Naive thymus-derived CD4-positive, alpha-beta T cell (primary cell): ENCODE measurements around the gene RETREG2. TPM values are rescaled to one million over a fixed set of nuclear protein-coding genes. Genes with fewer than 3 reads are reported as not detected.
A peak's percentile ranks its signal among the peaks of the same experiment; 100 is the strongest.

Experiments
- ATAC-seq: fragments of 150-1000 bp; cut with Tn5 transposase; 2 replicates; pipeline ENCODE4 v1.10.0; 2021; ENCODE audit warnings: mild to moderate bottlenecking, moderate library complexity
- CTCF ChIA-PET: fragments of 350-600 bp; sonication (Branson Sonifier 250); formaldehyde crosslinking; loops from one replicate; lab custom pipeline; 2021; ENCODE audit warnings: antibody characterized with exemption; lab: Charles Lee
- POLR2A ChIA-PET: fragments of 350-600 bp; sonication (Branson Sonifier 250); formaldehyde crosslinking; loops from one replicate; lab custom pipeline; 2021; ENCODE audit warnings: antibody characterized with exemption, inconsistent platforms; lab: Charles Lee
- DNase-seq, 9 donors: peaks; one replicate each; pipeline versions ENCODE4 v3.0.0 to v3.0.0-alpha.2; 2020 to 2022; ENCODE audit warnings: mixed read lengths in 1 of 9
- H3K27ac ChIP-seq: one replicate; pipeline ENCODE4 v1.7.0; 2013; ENCODE audit warnings: mild to moderate bottlenecking, low read depth, low read length, moderate library complexity
- H3K27me3 ChIP-seq, 2 donors: one replicate each; pipeline ENCODE4 v1.7.0; 2013; ENCODE audit warnings: low read length in 2 of 2, mild to moderate bottlenecking in 2 of 2, moderate library complexity in 2 of 2; ENCODE audit not compliant: control insufficient read depth in 2 of 2, insufficient read depth in 2 of 2
- H3K36me3 ChIP-seq, 3 experiments: 1 replicate in 2 of 3; 2 replicates in 1 of 3; pipeline ENCODE4 v1.7.0; 2013; ENCODE audit warnings: low read length in 3 of 3, mild to moderate bottlenecking in 3 of 3, moderate library complexity in 1 of 3; ENCODE audit not compliant: insufficient read depth in 3 of 3, control insufficient read depth in 2 of 3
- H3K4me1 ChIP-seq, 2 donors: one replicate each; pipeline ENCODE4 v1.7.0; 2013; ENCODE audit warnings: low read length in 2 of 2, mild to moderate bottlenecking in 2 of 2, moderate library complexity in 1 of 2; ENCODE audit not compliant: control insufficient read depth in 2 of 2, insufficient read depth in 2 of 2
- H3K4me3 ChIP-seq: 2 replicates; pipeline ENCODE4 v1.7.0; 2013; ENCODE audit warnings: mild to moderate bottlenecking, low read length
- H3K9me3 ChIP-seq, 3 experiments: 1 replicate in 2 of 3; 2 replicates in 1 of 3; pipeline ENCODE4 v1.7.0; 2013; ENCODE audit warnings: low read length in 3 of 3; ENCODE audit not compliant: control insufficient read depth in 2 of 3
- H3K27ac Mint-ChIP-seq, 9 donors: one replicate each; pipeline ENCODE4 v1.8.0; 2020 to 2022; ENCODE audit warnings: mixed read lengths in 9 of 9, mild to moderate bottlenecking in 8 of 9, moderate library complexity in 5 of 9, inconsistent platforms in 2 of 9
- H3K27me3 Mint-ChIP-seq, 5 donors: one replicate each; pipeline ENCODE4 v1.8.0; 2021 to 2022; ENCODE audit warnings: mixed read lengths in 5 of 5, mild to moderate bottlenecking in 1 of 5
- H3K36me3 Mint-ChIP-seq, 5 donors: one replicate each; pipeline ENCODE4 v1.8.0; 2020 to 2022; ENCODE audit warnings: mixed read lengths in 5 of 5, mild to moderate bottlenecking in 3 of 5, inconsistent platforms in 1 of 5
- H3K4me1 Mint-ChIP-seq, 7 donors: one replicate each; pipeline ENCODE4 v1.8.0; 2020 to 2022; ENCODE audit warnings: mixed read lengths in 7 of 7, mild to moderate bottlenecking in 3 of 7, inconsistent platforms in 1 of 7
- H3K4me3 Mint-ChIP-seq, 10 donors: one replicate each; pipeline ENCODE4 v1.8.0; 2020 to 2022; ENCODE audit warnings: mild to moderate bottlenecking in 10 of 10, mixed read lengths in 10 of 10, moderate library complexity in 6 of 10, inconsistent platforms in 2 of 10
- H3K9me3 Mint-ChIP-seq, 11 donors: one replicate each; pipeline ENCODE4 v1.8.0; 2020 to 2022; ENCODE audit warnings: mixed read lengths in 11 of 11, mild to moderate bottlenecking in 4 of 11, inconsistent platforms in 1 of 11, moderate library complexity in 1 of 11
- intact Hi-C, 2 donors: fragments of 100-400 bp; cut with micrococcal nuclease; formaldehyde crosslinking; loops; one replicate each; pipeline ENCODE4 v1.15.1; 2023
- polyA plus RNA-seq, 2 donors: library from polyadenylated mRNA; unstranded; fragments of 300-500 nt; fragmentation: Illumina TruSeq; gene quantifications; one replicate each; pipeline ENCODE4 v1.2.3, GENCODE V29; 2021
- total RNA-seq, 6 experiments: library from RNA in 5 of 6; stranded (reverse) in 5 of 6; gene quantifications; 1 replicate in 5 of 6; 2 replicates in 1 of 6; pipeline ENCODE4 v1.2.3 and lab custom pipeline; 2021 to 2026

RETREG2 gene
- total and polyA plus RNA-seq, 7 experiments from 2014 or later = 58.5 to 124 (median 83.9) TPM

DNA sequence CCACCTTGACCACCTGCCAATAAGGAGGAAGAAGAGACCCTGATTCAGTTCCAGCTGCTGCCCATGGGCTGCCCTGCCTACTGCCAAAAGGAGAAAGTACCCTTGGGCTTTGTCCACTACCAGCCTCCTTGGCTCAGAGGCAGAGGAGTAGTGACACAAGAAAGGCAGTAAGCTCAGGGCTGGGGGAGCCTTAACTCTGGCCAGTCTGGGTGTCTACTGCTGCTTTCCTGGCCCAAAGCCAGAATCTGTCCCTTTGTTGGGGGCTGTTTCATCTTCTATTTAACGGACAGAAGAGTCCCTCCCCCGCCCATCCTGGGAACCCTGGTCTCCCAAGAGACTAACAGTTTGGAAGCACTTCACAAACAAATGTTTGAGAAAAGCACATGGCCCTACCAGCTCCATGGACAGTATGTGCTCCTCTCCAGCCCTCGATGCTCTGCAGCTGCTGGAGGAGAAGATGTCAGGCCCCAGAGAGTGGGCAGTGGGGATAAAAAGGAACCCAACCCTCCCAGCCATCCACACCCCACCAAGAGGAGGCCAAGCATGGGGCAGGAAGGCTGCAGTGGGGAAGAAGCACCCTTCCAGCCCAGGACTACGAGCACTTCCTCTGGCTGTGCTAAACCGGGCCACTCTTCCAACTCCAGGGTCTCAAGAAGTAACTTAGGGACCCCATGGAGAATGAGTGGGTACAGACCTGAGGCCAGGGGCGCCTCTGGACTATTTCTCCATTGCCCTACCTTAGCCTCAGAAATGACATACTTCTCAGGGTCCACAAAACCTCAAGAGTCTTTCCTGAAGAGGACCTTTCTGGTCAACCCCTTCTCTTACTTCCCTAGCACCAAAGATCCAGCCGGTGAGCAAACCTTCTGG is 50.2 kb downstream of the RETREG2 start:
- Mint-ChIP-seq H3K27ac (peak overlapping the region in 8 of 9 donors; percentile 21 to 99 (median 85)), H3K27me3 (no peaks in the 10 kb centered on the region), H3K36me3 (peaks cover 9 to 42% (median 37%) of the 10 kb centered on the region in 5 donors), H3K4me1 (peaks cover 23 to 71% (median 57%) of the 10 kb centered on the region in 7 donors), H3K9me3 (peaks cover 0 to 4% (median 0%) of the 10 kb centered on the region in 11 donors), H3K4me3 (peak overlapping the region; percentile 79 to 100 (median 98))
- intact Hi-C loops = loop anchor here in 1 of 2 donors (5.0 kb wide), 1 partner anchor 159 kb away; the partner anchor contains the start of gene DNPEP
- peak overlapping the region; percentile 90 for H3K27ac ChIP-seq
- CTCF ChIA-PET = interaction anchor here (0.6 to 3.3 kb wide), 7 partner anchors 11 to 520 kb away, joined by 3 to 14 read pairs (median 3); no protein-coding TSS in a partner anchor
- DNase-seq = no peak
- ATAC-seq = no peak
- peaks cover 27 to 58% (median 27%) of the 10 kb centered on the region in 3 experiments for H3K36me3 ChIP-seq
- POLR2A ChIA-PET = interaction anchor here (0.7 to 21.0 kb wide), 21 partner anchors 9 to 167 kb away, joined by 3 to 575 read pairs (median 6); partner anchors contain the start of genes ABCB6, CNPPD1, DNAJB2 and GLB1L
- no peaks in the 10 kb centered on the region for H3K9me3 ChIP-seq
- peaks cover 17 to 22% of the 10 kb centered on the region in 2 donors for H3K4me1 ChIP-seq
- no peaks in the 10 kb centered on the region for H3K27me3 ChIP-seq
- H3K4me3 ChIP-seq = peak overlapping the region; percentile 80

DNA sequence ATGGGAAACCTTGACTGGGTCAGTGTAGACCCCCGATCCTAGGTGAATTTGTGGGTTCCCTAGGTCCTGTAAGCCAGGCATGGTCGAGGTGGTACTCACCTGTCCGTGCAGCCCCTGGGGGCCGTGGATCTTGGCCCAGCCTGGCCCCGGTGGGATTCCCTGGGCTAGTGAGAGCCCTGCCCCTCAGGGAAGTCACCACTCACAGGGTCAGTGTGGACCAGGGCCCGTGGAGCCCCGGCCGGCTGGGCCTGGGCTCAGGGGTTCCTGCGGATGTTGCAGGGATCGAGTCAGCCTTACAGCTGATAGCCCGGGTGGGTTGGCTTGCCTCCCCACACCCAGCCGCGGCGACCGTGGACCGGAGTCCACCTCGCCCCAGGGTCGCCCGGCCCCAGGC is 50.8 kb downstream of the RETREG2 start:
- peaks cover 25 to 58% (median 28%) of the 10 kb centered on the region in 3 experiments for H3K36me3 ChIP-seq
- H3K27ac ChIP-seq = peak overlapping the region; percentile 90
- H3K9me3 ChIP-seq = no peaks in the 10 kb centered on the region
- DNase-seq = peak in 1 of 9 donors; percentile 19
- intact Hi-C loops = loop anchor here (1.0 to 5.0 kb wide), 14 partner anchors 10 to 661 kb away; partner anchors contain the start of genes DNAJB2 (in 2 of the 2), GLB1L (in 2 of the 2), NHEJ1 (in 2 of the 2) and STK16 (in 2 of the 2)
- H3K4me1 Mint-ChIP-seq = peaks cover 27 to 77% (median 63%) of the 10 kb centered on the region in 7 donors
- no peaks in the 10 kb centered on the region for H3K27me3 ChIP-seq
- POLR2A ChIA-PET = interaction anchor here (0.7 to 21.0 kb wide), 18 partner anchors 9 to 159 kb away, joined by 3 to 575 read pairs (median 7); partner anchors contain the start of genes ABCB6, CNPPD1, DNAJB2 and DNPEP
- H3K9me3 Mint-ChIP-seq = peaks cover 0 to 4% (median 0%) of the 10 kb centered on the region in 11 donors
- H3K4me3 Mint-ChIP-seq = peak overlapping the region; percentile 79 to 100 (median 98)
- CTCF ChIA-PET = interaction anchor here (1.0 to 3.3 kb wide), 5 partner anchors 18 to 64 kb away, joined by 3 to 14 read pairs (median 3); partner anchors contain the start of gene TUBA4A
- H3K4me1 ChIP-seq = peaks cover 17 to 22% of the 10 kb centered on the region in 2 donors
- H3K27ac Mint-ChIP-seq = peak overlapping the region; percentile 21 to 99 (median 86)
- peaks cover 16 to 43% (median 34%) of the 10 kb centered on the region in 5 donors for H3K36me3 Mint-ChIP-seq
- no peak for ATAC-seq
- H3K27me3 Mint-ChIP-seq = no peaks in the 10 kb centered on the region
- peak overlapping the region; percentile 80 for H3K4me3 ChIP-seq

DNA sequence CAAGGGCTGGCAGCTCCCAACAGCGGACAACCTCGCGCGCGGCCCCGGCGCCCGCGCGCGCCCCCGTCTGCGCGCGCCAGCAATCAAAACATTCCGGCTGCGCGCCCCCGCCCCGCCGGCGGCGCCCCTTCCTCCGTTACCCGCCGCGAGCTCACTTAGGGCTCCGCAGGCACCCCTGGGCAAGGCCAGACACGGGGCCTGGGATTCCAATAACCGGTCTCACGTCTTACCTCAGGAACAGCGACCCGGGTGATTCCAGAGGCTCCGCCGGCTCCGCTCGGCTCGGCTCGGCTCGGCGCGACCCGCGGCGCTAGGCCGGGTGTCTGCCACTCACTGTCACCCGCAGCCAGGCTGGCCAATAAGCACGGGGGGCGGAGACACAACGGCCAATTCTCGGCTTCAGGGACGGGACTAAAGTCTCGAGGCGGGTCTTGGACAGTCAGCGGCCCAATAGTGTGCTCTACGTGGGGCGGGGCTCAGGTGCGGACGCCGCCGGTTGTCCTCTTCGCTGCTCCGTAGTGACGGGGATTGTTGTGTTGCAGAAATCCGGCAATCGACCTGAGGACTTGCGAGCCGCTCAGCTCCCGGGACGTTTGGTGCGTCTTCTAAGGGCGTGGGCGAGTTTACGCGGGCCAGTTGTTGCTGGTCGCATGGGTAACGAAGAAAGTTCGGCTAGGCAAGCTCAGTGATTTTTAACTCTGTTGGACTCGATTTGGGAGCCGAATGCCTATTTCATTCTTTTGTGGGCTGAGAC is 51.4 kb downstream of the RETREG2 start, which contains the start of the genes ANKZF1 and ATG9A:
Gene ANKZF1, plus strand, starts transcription at position 502 of the 754 bp plus-strand sequence. CDS start 452 bp downstream, outside the sequence.
Gene ATG9A, minus strand, starts transcription at position 332 of the 754 bp plus-strand sequence. CDS start 1,612 bp downstream, outside the sequence.
- CTCF ChIA-PET = interaction anchor here (0.7 to 3.3 kb wide), 9 partner anchors 10 to 70 kb away, joined by 3 to 14 read pairs (median 4); partner anchors contain the start of genes GLB1L, STK16 and TUBA4A
- POLR2A ChIA-PET = interaction anchor here (0.6 to 21.0 kb wide), 23 partner anchors 10 to 826 kb away, joined by 3 to 575 read pairs (median 4); partner anchors contain the start of genes ABCB6, CNPPD1, DNAJB2 and DNPEP
- peak within 1 kb of the TSS; percentile 94 to 100 (median 98) for H3K4me3 Mint-ChIP-seq
- peaks cover 0 to 4% (median 0%) of the 10 kb centered on the region in 11 donors for H3K9me3 Mint-ChIP-seq
- H3K27me3 ChIP-seq = no peaks in the 10 kb centered on the region
- peak within 1 kb of the TSS; percentile 90 for H3K27ac ChIP-seq
- no peaks in the 10 kb centered on the region for H3K9me3 ChIP-seq
- H3K27me3 Mint-ChIP-seq = no peaks in the 10 kb centered on the region
- peaks cover 17 to 22% of the 10 kb centered on the region in 2 donors for H3K4me1 ChIP-seq
- DNase-seq (peak; percentile 92 to 99 (median 99)), ATAC-seq (peak; percentile 98)
- intact Hi-C loops = loop anchor here (1.0 to 5.0 kb wide), 14 partner anchors 10 to 661 kb away; partner anchors contain the start of genes DNAJB2 (in 2 of the 2), GLB1L (in 2 of the 2), NHEJ1 (in 2 of the 2) and STK16 (in 2 of the 2)
- H3K36me3 ChIP-seq = peaks cover 26 to 58% (median 27%) of the 10 kb centered on the region in 3 experiments
- peak within 1 kb of the TSS; percentile 96 to 100 (median 96) for H3K27ac Mint-ChIP-seq
- peak within 1 kb of the TSS; percentile 80 for H3K4me3 ChIP-seq
- H3K36me3 Mint-ChIP-seq = peaks cover 20 to 43% (median 37%) of the 10 kb centered on the region in 5 donors
- peaks cover 33 to 83% (median 69%) of the 10 kb centered on the region in 7 donors for H3K4me1 Mint-ChIP-seq

DNA sequence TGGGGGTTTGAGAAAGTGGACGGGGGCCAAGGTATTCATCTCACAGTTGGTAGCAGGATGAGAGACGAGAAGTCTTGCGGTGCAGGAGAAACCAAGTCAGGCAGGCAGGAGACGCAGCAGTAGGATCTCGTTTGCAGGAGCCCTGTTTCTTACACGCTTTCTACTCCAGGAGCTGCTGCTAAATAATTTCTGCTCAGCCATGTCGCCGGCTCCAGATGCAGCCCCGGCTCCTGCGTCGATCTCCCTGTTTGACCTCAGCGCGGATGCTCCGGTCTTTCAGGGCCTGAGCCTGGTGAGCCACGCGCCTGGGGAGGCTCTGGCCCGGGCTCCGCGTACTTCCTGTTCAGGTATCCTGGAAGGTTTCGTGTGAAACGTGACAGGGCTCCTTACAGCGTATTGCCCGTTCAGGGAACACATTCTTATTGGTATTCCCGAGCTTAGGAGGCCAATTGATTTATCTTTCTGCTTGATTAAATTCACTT is 52.0 kb downstream of the RETREG2 start:
- Histone ChIP-seq H3K36me3 (peaks cover 20 to 58% (median 28%) of the 10 kb centered on the region in 3 experiments), H3K4me1 (peaks cover 17 to 22% of the 10 kb centered on the region in 2 donors), H3K4me3 (peak overlapping the region; percentile 80), H3K9me3 (no peaks in the 10 kb centered on the region), H3K27me3 (no peaks in the 10 kb centered on the region), H3K27ac (peak overlapping the region; percentile 90)
- peaks cover 0 to 5% (median 0%) of the 10 kb centered on the region in 11 donors for H3K9me3 Mint-ChIP-seq
- ATAC-seq = no peak
- H3K27me3 Mint-ChIP-seq = no peaks in the 10 kb centered on the region
- ChIA-PET POLR2A (interaction anchor here (0.7 to 21.0 kb wide), 18 partner anchors 9 to 158 kb away, joined by 3 to 575 read pairs (median 7); partner anchors contain the start of genes ABCB6, CNPPD1, DNAJB2 and GLB1L), CTCF (interaction anchor here (0.7 to 3.3 kb wide), 8 partner anchors 9 to 71 kb away, joined by 3 to 14 read pairs (median 4); partner anchors contain the start of genes GLB1L, STK16 and TUBA4A)
- H3K27ac Mint-ChIP-seq = peak overlapping the region; percentile 96 to 100 (median 96)
- peaks cover 34 to 84% (median 71%) of the 10 kb centered on the region in 7 donors for H3K4me1 Mint-ChIP-seq
- intact Hi-C loops = no loop called here
- peak overlapping the region; percentile 94 to 100 (median 98) for H3K4me3 Mint-ChIP-seq
- peak in 2 of 9 donors; percentile 44 to 58 for DNase-seq
- peaks cover 22 to 42% (median 35%) of the 10 kb centered on the region in 5 donors for H3K36me3 Mint-ChIP-seq

DNA sequence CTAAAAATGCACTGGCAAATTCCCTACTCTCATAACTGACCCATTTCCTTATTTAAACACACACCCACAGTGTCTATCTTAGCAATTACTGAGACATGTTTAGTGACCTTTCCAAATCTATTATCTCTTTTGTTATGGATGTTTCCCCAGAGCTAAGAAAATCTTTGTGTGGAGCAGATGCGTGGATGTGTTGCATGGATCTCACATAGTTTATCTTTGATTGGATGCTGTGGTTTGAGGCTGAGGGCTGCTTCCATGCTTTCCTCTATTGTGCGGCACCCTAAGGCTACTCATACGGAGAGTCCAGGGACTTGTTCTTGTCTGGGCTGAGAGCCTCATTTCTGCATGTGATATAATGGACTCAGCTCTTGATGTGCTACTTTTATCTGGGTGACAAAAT is 56.3 kb downstream of the RETREG2 start:
- Mint-ChIP-seq H3K27ac (peak overlapping the region in 4 of 9 donors; percentile 25 to 74 (median 48)), H3K9me3 (peaks cover 0 to 3% (median 0%) of the 10 kb centered on the region in 11 donors), H3K27me3 (no peaks in the 10 kb centered on the region), H3K4me1 (peaks cover 16 to 59% (median 49%) of the 10 kb centered on the region in 7 donors), H3K36me3 (peaks cover 27 to 61% (median 43%) of the 10 kb centered on the region in 5 donors), H3K4me3 (peak overlapping the region in 2 of 10 donors; percentile 22 to 32)
- ChIA-PET POLR2A (interaction anchor here (0.8 to 21.0 kb wide), 3 partner anchors 15 to 75 kb away, joined by 3 to 575 read pairs (median 4); partner anchors contain the start of genes CNPPD1, GLB1L, STK16 and TUBA4A), CTCF (interaction anchor here (0.6 to 1.2 kb wide), 2 partner anchors 22 to 61 kb away, joined by 3 to 4 read pairs; no protein-coding TSS in a partner anchor)
- Histone ChIP-seq H3K4me1 (peaks cover 6 to 8% of the 10 kb centered on the region in 2 donors), H3K27ac (no peak overlapping the region), H3K9me3 (no peaks in the 10 kb centered on the region), H3K36me3 (peaks cover 21 to 72% (median 40%) of the 10 kb centered on the region in 3 experiments), H3K27me3 (no peaks in the 10 kb centered on the region), H3K4me3 (no peak overlapping the region)
- DNase-seq = no peak
- intact Hi-C loops = no loop called here
- ATAC-seq = no peak
